Heart left ventricle (tissue), 13 donors: Measurements from ENCODE around the gene INSM1.

Experiments used
- CTCF ChIP-seq, 12 donors: fragments of 200-600 bp; sonication (generic) in 4 of 12; IDR thresholded peaks; one replicate each; pipeline versions ENCODE4 v1.5.0 to v1.8.0; 2018 to 2022; ENCODE audit warnings: antibody characterized with exemption in 12 of 12, mild to moderate bottlenecking in 5 of 12
- POLR2A ChIP-seq, 2 donors: fragments of 450-650 bp; IDR thresholded peaks; one replicate each; pipeline ENCODE4 v1.6.1; 2017; ENCODE audit warnings: antibody characterized with exemption in 2 of 2, mild to moderate bottlenecking in 2 of 2, moderate library complexity in 2 of 2
- donor health status: ischemic (EF 13 %, LVEDD 7.1; RV severe dilation, severe dysfunction).
- donor health status: DM: no; HTN: yes; CAD: no.
- donor health status: DM: no; HTN: no; CAD: no.
- donor health status: ischemic (EF 25% LVEDD 6.9; RV normal size, moderate dysfunction).
- donor health status: ischemic (EF 25% LVEDD 5.7; RV mildly dilated, moderate dysfunction).
- donor health status: ischemic (EF 35%, LVEDD 5.7; RV mildly dilated, moderate dysfunction).
- donor health status: nonischemic (EF 11% LVEDD 7.7; RV severe dilation, severe dysfunction).
- donor health status: DM: yes; HTN: yes; CAD: no.
- donor health status: PGD.
- donor health status: ischemic (EF 29% LVEDD 5.4; RV normal size, mild dysfunction).
- donor health status: nonischemic (EF 23%, LVEDD 6.1; RV moderate dilation, normal function).

GRCh38 chr20:20412750-20413149 lies 44.8 kb downstream of the INSM1 start:
- TF ChIP-seq CTCF (IDR thresholded peaks at IDR 0.05) = no peak
- TF ChIP-seq POLR2A (IDR thresholded peaks at IDR 0.05) = no peak
